ENCODE measurements around the gene TARS3.

DNA sequence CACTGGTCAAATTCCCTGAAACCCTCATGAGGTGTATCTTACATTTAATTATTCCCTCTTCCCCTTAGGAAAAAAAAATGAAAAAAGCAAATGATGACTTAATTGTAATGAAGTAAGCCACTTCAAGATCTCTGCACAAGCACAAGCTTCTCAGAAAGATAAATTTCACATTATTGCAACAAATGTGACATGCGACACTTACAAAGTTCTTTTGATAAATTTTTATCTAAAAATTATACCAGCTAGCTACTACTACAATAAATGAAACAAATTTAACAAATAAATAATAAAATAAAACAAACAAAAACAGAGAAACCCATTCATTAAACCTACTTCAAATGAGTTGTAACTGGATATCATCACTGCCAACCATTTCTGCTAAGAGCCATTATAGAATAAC lies 62.1 kb downstream of the TARS3 start:
- TF ChIP-seq CTCF (IDR thresholded peaks at IDR 0.05; ENCODE audit: poor library complexity) (no peak), EZH2 (IDR thresholded peaks at IDR 0.05; ENCODE audit: borderline replicate concordance) (no peak), EZH2phosphoT487 (IDR thresholded peaks at IDR 0.05; ENCODE audit: low read depth, severe bottlenecking, unreplicated experiment) (no peak)

All from hepatocyte (in vitro differentiated cells).